Measurements from ENCODE around the gene PHF14.

PHF14 gene

GRCh38 chr7:11175887-11176286 lies 202.2 kb downstream of the PHF14 start:
- DNase-seq = no peak

GRCh38 chr7:11176985-11177555 lies 203.4 kb downstream of the PHF14 start:
- DNase-seq = no peak

- DNase-seq = no peak
Measured at GRCh38 chr7:11177793-11178192, 204.1 kb downstream of the PHF14 start.

- no peak for DNase-seq
Measured at GRCh38 chr7:11181590-11181989, 207.9 kb downstream of the PHF14 start.

GRCh38 chr7:11182736-11183135 lies 209.1 kb downstream of the PHF14 start:
- DNase-seq = no peak

GRCh38 chr7:11185179-11185815 lies 211.6 kb downstream of the PHF14 start:
- DNase-seq = no peak

- DNase-seq = no peak
Measured at GRCh38 chr7:11188529-11189310, 215.0 kb downstream of the PHF14 start.

GRCh38 chr7:11191081-11191480 lies 217.4 kb downstream of the PHF14 start:
- no peak for DNase-seq

- DNase-seq = no peak
Measured at GRCh38 chr7:11191574-11192220, 218.0 kb downstream of the PHF14 start.

GRCh38 chr7:11192506-11192905 lies 218.8 kb downstream of the PHF14 start:
- no peak for DNase-seq

- DNase-seq = peak; percentile 57
Measured at GRCh38 chr7:11193131-11193867, 219.6 kb downstream of the PHF14 start.

GRCh38 chr7:11193888-11194287 lies 220.2 kb downstream of the PHF14 start:
- no peak for DNase-seq

- no peak for DNase-seq
Measured at GRCh38 chr7:11194492-11194891, 220.8 kb downstream of the PHF14 start.

GRCh38 chr7:11195502-11195901 lies 221.8 kb downstream of the PHF14 start:
- DNase-seq = no peak

- no peak for DNase-seq
Measured at GRCh38 chr7:11196143-11196542, 222.5 kb downstream of the PHF14 start.

GRCh38 chr7:11203224-11203623 lies 229.6 kb downstream of the PHF14 start:
- DNase-seq = no peak

GRCh38 chr7:11203683-11204082 lies 230.0 kb downstream of the PHF14 start:
- DNase-seq = no peak

GRCh38 chr7:11206177-11206899 lies 232.7 kb downstream of the PHF14 start:
- DNase-seq = no peak

- DNase-seq = no peak
Measured at GRCh38 chr7:11207565-11207964, 233.9 kb downstream of the PHF14 start.

GRCh38 chr7:11208883-11209465 lies 235.3 kb downstream of the PHF14 start:
- no peak for DNase-seq

GRCh38 chr7:11210374-11210773 lies 236.7 kb downstream of the PHF14 start:
- DNase-seq = no peak
